Endothelial cell of umbilical vein (primary cell): ENCODE results near the gene TMEM38A.

ENCODE experiments used
- CTCF ChIP-seq, 2 donors: IDR thresholded peaks; 1 replicate in 1 of 2; 2 replicates in 1 of 2; pipeline ENCODE4 v1.5.1; 2011; ENCODE audit warnings: low read length in 2 of 2, mild to moderate bottlenecking in 2 of 2, moderate library complexity in 2 of 2, control low read depth in 1 of 2, inconsistent platforms in 1 of 2, low read depth in 1 of 2; ENCODE audit not compliant: insufficient read depth in 1 of 2; ENCODE audit errors: extremely low read depth in 1 of 2
- EZH2 ChIP-seq: IDR thresholded peaks from 2 replicates; pipeline ENCODE4 v1.6.1; 2012; ENCODE audit warnings: borderline replicate concordance, low read depth, mild to moderate bottlenecking, moderate library complexity, low read length, inconsistent platforms; ENCODE audit not compliant: severe bottlenecking
- MYC ChIP-seq: IDR thresholded peaks from one replicate; pipeline ENCODE4 v1.6.1; 2011; ENCODE audit warnings: mild to moderate bottlenecking, low read depth, low read length
- POLR2A ChIP-seq: IDR thresholded peaks from 2 replicates; pipeline ENCODE4 v1.6.1; 2012; ENCODE audit warnings: low read depth, mild to moderate bottlenecking, control low read depth, low read length

- TF ChIP-seq EZH2: no peak
- TF ChIP-seq POLR2A: no peak
- TF ChIP-seq MYC: no peak
- TF ChIP-seq CTCF (IDR thresholded peaks at IDR 0.05; ENCODE audit: extremely low read depth in 1 of 2, insufficient read depth in 1 of 2, low read depth in 1 of 2, low read length in 2 of 2): no peak
Measured at GRCh38 chr19:16624236-16624635, 36.7 kb upstream of the TMEM38A start.
